OCI-LY7 (cell line): ENCODE results near the gene BCAR3.

Experiments
- EZH2phosphoT487 ChIP-seq: fragments of 200-600 bp; sonication (generic); IDR thresholded peaks from 2 replicates; pipeline ENCODE4 v1.6.1; 2018; ENCODE audit warnings: low read depth, borderline replicate concordance, mild to moderate bottlenecking, mixed run types, antibody characterized with exemption, low read length, moderate library complexity, mixed read lengths
- TF ChIP-seq, protein P1 (sequence below): fragments of 200-600 bp; sonication (generic); conservative IDR thresholded peaks from 2 replicates; pipeline ENCODE4 v1.5.1; 2014; ENCODE audit warnings: mild to moderate bottlenecking, antibody characterized with exemption, low read length, moderate library complexity, mixed read lengths

DNA sequence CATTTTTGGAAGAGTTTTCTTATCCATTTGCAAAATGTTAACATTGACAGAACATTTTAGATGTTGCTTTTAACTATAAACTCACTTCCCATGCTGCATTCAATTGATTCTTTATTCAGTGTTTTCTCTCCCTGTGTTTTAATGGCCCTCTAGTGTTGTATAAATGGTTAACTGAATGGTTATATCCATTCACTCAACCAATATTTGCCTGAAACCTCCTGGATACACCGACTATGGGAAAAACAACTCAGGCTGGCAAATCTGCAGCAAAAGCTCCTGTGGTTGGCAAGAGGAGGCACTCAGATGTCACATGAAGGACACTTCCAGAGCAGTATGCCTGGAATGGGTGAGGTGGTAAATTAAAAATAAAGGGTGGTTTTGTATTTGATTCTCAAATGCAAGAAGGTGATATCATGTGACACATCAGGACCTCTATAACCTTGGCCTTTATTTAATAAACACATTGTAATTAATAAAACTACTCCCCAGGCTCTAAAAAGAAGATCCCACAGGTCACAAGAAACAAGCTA lies 107.6 kb downstream of the BCAR3 start:
- TF ChIP-seq, protein P1, sequence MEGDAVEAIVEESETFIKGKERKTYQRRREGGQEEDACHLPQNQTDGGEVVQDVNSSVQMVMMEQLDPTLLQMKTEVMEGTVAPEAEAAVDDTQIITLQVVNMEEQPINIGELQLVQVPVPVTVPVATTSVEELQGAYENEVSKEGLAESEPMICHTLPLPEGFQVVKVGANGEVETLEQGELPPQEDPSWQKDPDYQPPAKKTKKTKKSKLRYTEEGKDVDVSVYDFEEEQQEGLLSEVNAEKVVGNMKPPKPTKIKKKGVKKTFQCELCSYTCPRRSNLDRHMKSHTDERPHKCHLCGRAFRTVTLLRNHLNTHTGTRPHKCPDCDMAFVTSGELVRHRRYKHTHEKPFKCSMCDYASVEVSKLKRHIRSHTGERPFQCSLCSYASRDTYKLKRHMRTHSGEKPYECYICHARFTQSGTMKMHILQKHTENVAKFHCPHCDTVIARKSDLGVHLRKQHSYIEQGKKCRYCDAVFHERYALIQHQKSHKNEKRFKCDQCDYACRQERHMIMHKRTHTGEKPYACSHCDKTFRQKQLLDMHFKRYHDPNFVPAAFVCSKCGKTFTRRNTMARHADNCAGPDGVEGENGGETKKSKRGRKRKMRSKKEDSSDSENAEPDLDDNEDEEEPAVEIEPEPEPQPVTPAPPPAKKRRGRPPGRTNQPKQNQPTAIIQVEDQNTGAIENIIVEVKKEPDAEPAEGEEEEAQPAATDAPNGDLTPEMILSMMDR: no peak
- no peak for TF ChIP-seq EZH2phosphoT487
